Left ventricle myocardium inferior (tissue), 1 donor: ENCODE measurements around the gene PTGDS. TPM values are rescaled to one million over a fixed set of nuclear protein-coding genes. Genes with fewer than 3 reads are reported as not detected.
A peak's percentile ranks its signal among the peaks of the same experiment; 100 is the strongest.

ENCODE experiments used
- DNase-seq: peaks from one replicate; pipeline ENCODE4 v3.0.0-alpha.2; 2020
- H3K27ac ChIP-seq: fragments of 200-600 bp; replicated peaks from 2 replicates; pipeline ENCODE4 v1.8.0; 2021
- H3K27me3 ChIP-seq: fragments of 200-600 bp; 2 replicates; pipeline ENCODE4 v1.8.0; 2021; ENCODE audit warnings: low read depth
- H3K36me3 ChIP-seq: fragments of 200-600 bp; 2 replicates; pipeline ENCODE4 v1.8.0; 2021
- H3K4me1 ChIP-seq: fragments of 200-600 bp; 2 replicates; pipeline ENCODE4 v1.8.0; 2021
- H3K4me3 ChIP-seq: fragments of 200-600 bp; 2 replicates; pipeline ENCODE4 v1.8.0; 2021; ENCODE audit warnings: mild to moderate bottlenecking, moderate library complexity
- H3K9me3 ChIP-seq: fragments of 200-600 bp; replicated peaks from 2 replicates; pipeline ENCODE4 v1.8.0; 2021
- intact Hi-C: fragments of 100-400 bp; cut with micrococcal nuclease; formaldehyde crosslinking; loops from one replicate; pipeline ENCODE4 v1.11.0; 2022
- total RNA-seq: library from RNA; stranded (reverse); fragmentation: NEBNext Ultra II Directional; extraction: Animal tissue kit (Norgen Biotek cat#: 25700); gene quantifications from one replicate; pipeline ENCODE4 v1.2.1, GENCODE V29; 2021
- TF ChIP-seq, protein P1 (sequence below): fragments of 200-600 bp; IDR thresholded peaks from 2 replicates; pipeline ENCODE4 v1.8.0; 2021; ENCODE audit warnings: antibody characterized with exemption, mild to moderate bottlenecking, borderline replicate concordance
- donor health status: DM: no; HTN: yes; CAD: no; lungs with severe emphysema.

Gene PTGDS
- total RNA-seq, 1 donor from 2014 or later: 3,579 TPM

- Histone ChIP-seq H3K4me1 (peaks cover 60% of the 10 kb centered on the region), H3K4me3 (peak within 1 kb of the TSS; percentile 74), H3K9me3 (peaks cover 4% of the 10 kb centered on the region), H3K27me3 (peaks cover 43% of the 10 kb centered on the region), H3K36me3 (peaks cover 11% of the 10 kb centered on the region), H3K27ac (peak within 1 kb of the TSS; percentile 92)
- TF ChIP-seq, protein P1, sequence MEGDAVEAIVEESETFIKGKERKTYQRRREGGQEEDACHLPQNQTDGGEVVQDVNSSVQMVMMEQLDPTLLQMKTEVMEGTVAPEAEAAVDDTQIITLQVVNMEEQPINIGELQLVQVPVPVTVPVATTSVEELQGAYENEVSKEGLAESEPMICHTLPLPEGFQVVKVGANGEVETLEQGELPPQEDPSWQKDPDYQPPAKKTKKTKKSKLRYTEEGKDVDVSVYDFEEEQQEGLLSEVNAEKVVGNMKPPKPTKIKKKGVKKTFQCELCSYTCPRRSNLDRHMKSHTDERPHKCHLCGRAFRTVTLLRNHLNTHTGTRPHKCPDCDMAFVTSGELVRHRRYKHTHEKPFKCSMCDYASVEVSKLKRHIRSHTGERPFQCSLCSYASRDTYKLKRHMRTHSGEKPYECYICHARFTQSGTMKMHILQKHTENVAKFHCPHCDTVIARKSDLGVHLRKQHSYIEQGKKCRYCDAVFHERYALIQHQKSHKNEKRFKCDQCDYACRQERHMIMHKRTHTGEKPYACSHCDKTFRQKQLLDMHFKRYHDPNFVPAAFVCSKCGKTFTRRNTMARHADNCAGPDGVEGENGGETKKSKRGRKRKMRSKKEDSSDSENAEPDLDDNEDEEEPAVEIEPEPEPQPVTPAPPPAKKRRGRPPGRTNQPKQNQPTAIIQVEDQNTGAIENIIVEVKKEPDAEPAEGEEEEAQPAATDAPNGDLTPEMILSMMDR: no peak
- intact Hi-C loops: no loop called here
- peak; percentile 94 for DNase-seq
Measured at GRCh38 chr9:136991993-136992818, 14.9 kb downstream of the PTGDS start, which contains the start of gene PAXX. TSS of gene PAXX (plus strand) at chr9:136992422. CDS start at chr9:136992444, 22 bp downstream.

DNA sequence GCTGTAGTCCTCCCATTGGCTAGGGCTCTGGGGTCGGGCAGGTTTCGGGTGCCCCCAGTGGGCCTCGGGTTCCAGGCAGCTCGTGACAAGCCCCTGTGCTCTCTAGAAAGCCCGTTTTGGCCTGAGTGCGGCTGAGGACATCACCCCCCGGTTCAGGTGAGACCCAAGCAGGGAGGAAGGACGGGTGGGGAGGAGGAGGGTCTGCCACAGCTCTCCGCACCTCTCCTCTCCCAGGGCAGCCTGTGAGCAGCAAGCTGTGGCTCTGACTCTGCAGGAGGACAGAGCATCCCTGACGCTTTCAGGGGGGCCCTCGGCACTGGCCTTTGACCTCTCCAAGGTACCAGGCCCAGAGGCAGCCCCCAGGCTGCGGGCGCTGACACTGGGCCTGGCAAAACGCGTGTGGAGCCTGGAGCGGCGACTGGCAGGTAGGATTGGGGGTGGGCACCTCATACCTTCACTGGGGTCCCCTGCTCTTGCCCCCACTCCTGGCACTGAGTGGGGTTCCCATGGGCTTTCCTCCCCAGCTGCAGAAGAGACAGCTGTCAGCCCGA is 15.6 kb downstream of the PTGDS start:
- DNase-seq: no peak
- H3K4me3 ChIP-seq: peak overlapping the region; percentile 74
- H3K27me3 ChIP-seq: peaks cover 50% of the 10 kb centered on the region
- H3K36me3 ChIP-seq: peaks cover 11% of the 10 kb centered on the region
- peaks cover 66% of the 10 kb centered on the region for H3K4me1 ChIP-seq
- H3K27ac ChIP-seq: peak overlapping the region; percentile 92
- TF ChIP-seq, protein P1: no peak
- peaks cover 4% of the 10 kb centered on the region for H3K9me3 ChIP-seq
- intact Hi-C loops: no loop called here

GRCh38 chr9:136994180-136994887 is 17.0 kb downstream of the PTGDS start:
- Histone ChIP-seq H3K9me3 (peaks cover 4% of the 10 kb centered on the region), H3K4me3 (peak overlapping the region; percentile 74), H3K27me3 (peaks cover 55% of the 10 kb centered on the region), H3K27ac (peak overlapping the region; percentile 8), H3K36me3 (peaks cover 11% of the 10 kb centered on the region), H3K4me1 (peaks cover 69% of the 10 kb centered on the region)
- no peak for DNase-seq
- TF ChIP-seq, protein P1: no peak
- intact Hi-C loops: no loop called here

- peak overlapping the region; percentile 70 for H3K27ac ChIP-seq
- DNase-seq: no peak
- H3K36me3 ChIP-seq: peaks cover 11% of the 10 kb centered on the region
- TF ChIP-seq, protein P1: no peak
- intact Hi-C loops: no loop called here
- peaks cover 55% of the 10 kb centered on the region for H3K27me3 ChIP-seq
- H3K4me3 ChIP-seq: peak overlapping the region; percentile 74
- H3K9me3 ChIP-seq: peaks cover 4% of the 10 kb centered on the region
- H3K4me1 ChIP-seq: peaks cover 69% of the 10 kb centered on the region
Measured at GRCh38 chr9:136994888-136995230, 17.6 kb downstream of the PTGDS start.

DNA sequence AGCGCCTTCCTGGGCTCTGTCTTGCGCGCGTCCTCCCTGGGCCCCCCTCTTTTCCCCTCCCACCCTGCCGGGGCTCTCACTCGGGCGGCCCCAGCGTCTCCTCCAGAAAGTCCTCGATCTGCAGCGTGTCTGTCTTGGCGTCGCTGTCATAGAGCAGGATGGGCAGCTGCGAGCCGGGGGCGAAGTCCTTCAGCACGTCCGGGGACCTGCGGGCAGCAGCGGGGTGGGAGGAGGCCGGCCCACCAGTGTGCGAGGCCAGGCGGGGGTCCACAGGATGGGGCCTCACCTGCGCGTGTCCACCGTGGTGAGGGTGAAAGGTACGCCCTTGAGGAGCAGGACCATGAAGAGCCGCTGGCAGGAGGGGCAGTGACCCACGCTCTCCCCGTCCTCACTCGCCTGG is 18.1 kb downstream of the PTGDS start:
- TF ChIP-seq, protein P1: no peak
- Histone ChIP-seq H3K27me3 (peaks cover 55% of the 10 kb centered on the region), H3K27ac (peak overlapping the region; percentile 70), H3K36me3 (peaks cover 11% of the 10 kb centered on the region), H3K4me3 (peak overlapping the region; percentile 74), H3K9me3 (peaks cover 4% of the 10 kb centered on the region), H3K4me1 (peaks cover 69% of the 10 kb centered on the region)
- intact Hi-C loops: no loop called here
- no peak for DNase-seq
